ENCODE results near the gene ZC3HAV1L. TPM values are rescaled to one million over a fixed set of nuclear protein-coding genes. Genes with fewer than 3 reads are reported as not detected.

ZC3HAV1L gene
- polyA plus RNA-seq, 2 of the 4 experiments (the other 2 are of a cell fraction), result 8.8 to 15.6 TPM

GRCh38 chr7:139022286-139022685 lies 13.6 kb downstream of the ZC3HAV1L start:
- no peaks in the 10 kb centered on the region for H3K9me3 ChIP-seq
- ChIA-PET CTCF (interaction anchor here (4.1 kb wide), 1 partner anchor 53 kb away, joined by 18 read pairs; no protein-coding TSS in a partner anchor), POLR2A (no interaction called here)
- H3K4me2 ChIP-seq, result no peak overlapping the region
- FAIRE-seq (no peak), DNase-seq (ENCODE audit: low read depth in 1 of 2, low spot score in 1 of 2) (no peak), ATAC-seq (no peak)
- H3K27ac ChIP-seq, result no peak overlapping the region
- H3K4me3 ChIP-seq, result no peak overlapping the region
- 75% methylated on average over 4 of the region's 4 CpGs for WGBS (ENCODE audit: missing lambda C conversion rate)
- TF ChIP-seq USF2 (IDR thresholded peaks at IDR 0.05) (no peak), HEYL (CRISPR knock-in tag; IDR thresholded peaks at IDR 0.05) (no peak), HOXB13 (CRISPR knock-in tag; IDR thresholded peaks at IDR 0.05; ENCODE audit: low read depth) (no peak), PHF8 (IDR thresholded peaks at IDR 0.05; ENCODE audit: borderline replicate concordance, low read depth) (no peak), FOSL2 (IDR thresholded peaks at IDR 0.05) (no peak), FOSL2 (CRISPR knock-in tag; IDR thresholded peaks at IDR 0.05) (no peak), ZSCAN20 (CRISPR knock-in tag; IDR thresholded peaks at IDR 0.05) (no peak), MAFK (IDR thresholded peaks at IDR 0.05; ENCODE audit: partially characterized antibody) (no peak), RFX5 (IDR thresholded peaks at IDR 0.05) (no peak), MYC (IDR thresholded peaks at IDR 0.05; ENCODE audit: borderline replicate concordance, low read length) (no peak), CEBPB (IDR thresholded peaks at IDR 0.05) (no peak), KDM1A (IDR thresholded peaks at IDR 0.05; ENCODE audit: low read depth) (no peak)
- TF ChIP-seq, protein P1, sequence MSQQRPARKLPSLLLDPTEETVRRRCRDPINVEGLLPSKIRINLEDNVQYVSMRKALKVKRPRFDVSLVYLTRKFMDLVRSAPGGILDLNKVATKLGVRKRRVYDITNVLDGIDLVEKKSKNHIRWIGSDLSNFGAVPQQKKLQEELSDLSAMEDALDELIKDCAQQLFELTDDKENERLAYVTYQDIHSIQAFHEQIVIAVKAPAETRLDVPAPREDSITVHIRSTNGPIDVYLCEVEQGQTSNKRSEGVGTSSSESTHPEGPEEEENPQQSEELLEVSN (IDR thresholded peaks at IDR 0.05; ENCODE audit: borderline replicate concordance, low read depth), result no peak
- peaks cover 11% of the 10 kb centered on the region; the same call in 2 of the 3 replicates for H3K4me1 ChIP-seq

DNA sequence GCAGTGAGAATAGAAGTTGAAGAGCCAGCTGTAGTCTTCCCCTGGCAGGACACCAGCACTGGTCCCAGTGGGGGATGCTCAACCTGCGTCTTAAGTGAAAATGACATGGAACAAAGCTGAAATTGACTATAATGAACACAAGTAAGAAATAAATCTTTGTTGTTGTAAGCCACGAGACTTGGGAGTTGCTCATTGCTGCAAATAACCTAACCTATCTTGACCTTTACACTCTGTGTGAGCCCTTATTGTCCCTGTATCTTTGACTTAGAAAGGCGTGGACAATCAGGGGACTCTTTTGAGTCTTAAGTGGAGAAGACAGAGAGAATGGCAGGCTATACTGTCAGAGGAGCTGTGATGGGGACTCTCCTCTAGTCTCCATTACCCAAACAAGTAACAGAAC lies 16.9 kb downstream of the ZC3HAV1L start:
- 83% methylated on average over 3 of the region's 3 CpGs for WGBS (ENCODE audit: missing lambda C conversion rate)
- DNase-seq (ENCODE audit: low read depth in 1 of 2, low spot score in 1 of 2), result no peak
- Histone ChIP-seq H3K9me3 (no peaks in the 10 kb centered on the region), H3K27ac (no peak overlapping the region), H3K4me1 (peaks cover 11% of the 10 kb centered on the region; the same call in 2 of the 3 replicates), H3K4me2 (no peak overlapping the region), H3K4me3 (no peak overlapping the region)
- TF ChIP-seq EHF (CRISPR knock-in tag; IDR thresholded peaks at IDR 0.05) (no peak), RNF2 (IDR thresholded peaks at IDR 0.05; ENCODE audit: borderline replicate concordance, low read depth) (no peak), ZNF302 (CRISPR knock-in tag; IDR thresholded peaks at IDR 0.05) (no peak), HOXB13 (CRISPR knock-in tag; IDR thresholded peaks at IDR 0.05; ENCODE audit: low read depth) (no peak), CBX2 (IDR thresholded peaks at IDR 0.05; ENCODE audit: borderline replicate concordance, low read depth) (no peak), CHD2 (IDR thresholded peaks at IDR 0.05; ENCODE audit: low read length, partially characterized antibody) (no peak), ZFP36 (IDR thresholded peaks at IDR 0.05; ENCODE audit: borderline replicate concordance, partially characterized antibody) (no peak), FOXS1 (CRISPR knock-in tag; IDR thresholded peaks at IDR 0.05) (no peak), GATA3 (IDR thresholded peaks at IDR 0.05; ENCODE audit: borderline replicate concordance) (no peak), NPAS2 (CRISPR knock-in tag; IDR thresholded peaks at IDR 0.05; ENCODE audit: borderline replicate concordance) (no peak), FOSL2 (IDR thresholded peaks at IDR 0.05) (no peak), FOSL2 (CRISPR knock-in tag; IDR thresholded peaks at IDR 0.05) (no peak), ZSCAN20 (CRISPR knock-in tag; IDR thresholded peaks at IDR 0.05) (no peak), MAX (IDR thresholded peaks at IDR 0.05) (no peak)
- TF ChIP-seq, protein P2, sequence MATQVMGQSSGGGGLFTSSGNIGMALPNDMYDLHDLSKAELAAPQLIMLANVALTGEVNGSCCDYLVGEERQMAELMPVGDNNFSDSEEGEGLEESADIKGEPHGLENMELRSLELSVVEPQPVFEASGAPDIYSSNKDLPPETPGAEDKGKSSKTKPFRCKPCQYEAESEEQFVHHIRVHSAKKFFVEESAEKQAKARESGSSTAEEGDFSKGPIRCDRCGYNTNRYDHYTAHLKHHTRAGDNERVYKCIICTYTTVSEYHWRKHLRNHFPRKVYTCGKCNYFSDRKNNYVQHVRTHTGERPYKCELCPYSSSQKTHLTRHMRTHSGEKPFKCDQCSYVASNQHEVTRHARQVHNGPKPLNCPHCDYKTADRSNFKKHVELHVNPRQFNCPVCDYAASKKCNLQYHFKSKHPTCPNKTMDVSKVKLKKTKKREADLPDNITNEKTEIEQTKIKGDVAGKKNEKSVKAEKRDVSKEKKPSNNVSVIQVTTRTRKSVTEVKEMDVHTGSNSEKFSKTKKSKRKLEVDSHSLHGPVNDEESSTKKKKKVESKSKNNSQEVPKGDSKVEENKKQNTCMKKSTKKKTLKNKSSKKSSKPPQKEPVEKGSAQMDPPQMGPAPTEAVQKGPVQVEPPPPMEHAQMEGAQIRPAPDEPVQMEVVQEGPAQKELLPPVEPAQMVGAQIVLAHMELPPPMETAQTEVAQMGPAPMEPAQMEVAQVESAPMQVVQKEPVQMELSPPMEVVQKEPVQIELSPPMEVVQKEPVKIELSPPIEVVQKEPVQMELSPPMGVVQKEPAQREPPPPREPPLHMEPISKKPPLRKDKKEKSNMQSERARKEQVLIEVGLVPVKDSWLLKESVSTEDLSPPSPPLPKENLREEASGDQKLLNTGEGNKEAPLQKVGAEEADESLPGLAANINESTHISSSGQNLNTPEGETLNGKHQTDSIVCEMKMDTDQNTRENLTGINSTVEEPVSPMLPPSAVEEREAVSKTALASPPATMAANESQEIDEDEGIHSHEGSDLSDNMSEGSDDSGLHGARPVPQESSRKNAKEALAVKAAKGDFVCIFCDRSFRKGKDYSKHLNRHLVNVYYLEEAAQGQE (IDR thresholded peaks at IDR 0.05), result no peak
- no peak for FAIRE-seq
- POLR2A ChIA-PET, result no interaction called here
- peak; percentile 3 to 16; a peak in 2 of 6 replicates for ATAC-seq
- CTCF ChIA-PET, result interaction anchor here (0.7 to 4.5 kb wide), 5 partner anchors 8 to 109 kb away, joined by 3 to 53 read pairs (median 10); no protein-coding TSS in a partner anchor
